Endothelial cell of umbilical vein (primary cell): ENCODE data around the gene DAAM1.

Experiments
- CTCF ChIP-seq, 2 donors: IDR thresholded peaks; 1 replicate in 1 of 2; 2 replicates in 1 of 2; pipeline ENCODE4 v1.5.1; 2011; ENCODE audit warnings: low read length in 2 of 2, mild to moderate bottlenecking in 2 of 2, moderate library complexity in 2 of 2, control low read depth in 1 of 2, inconsistent platforms in 1 of 2, low read depth in 1 of 2; ENCODE audit not compliant: insufficient read depth in 1 of 2; ENCODE audit errors: extremely low read depth in 1 of 2
- EZH2 ChIP-seq: IDR thresholded peaks from 2 replicates; pipeline ENCODE4 v1.6.1; 2012; ENCODE audit warnings: borderline replicate concordance, low read depth, mild to moderate bottlenecking, moderate library complexity, low read length, inconsistent platforms; ENCODE audit not compliant: severe bottlenecking
- FOS ChIP-seq: IDR thresholded peaks from 2 replicates; pipeline ENCODE4 v1.6.1; 2011; ENCODE audit warnings: mild to moderate bottlenecking, low read length, moderate library complexity, borderline replicate concordance; ENCODE audit not compliant: insufficient read depth
- GATA2 ChIP-seq: IDR thresholded peaks from 2 replicates; pipeline ENCODE4 v1.7.0; 2011; ENCODE audit warnings: low read depth, mild to moderate bottlenecking, moderate library complexity, mixed read lengths, low read length; ENCODE audit not compliant: insufficient read length, insufficient read depth
- JUN ChIP-seq: IDR thresholded peaks from 2 replicates; pipeline ENCODE4 v1.6.1; 2011; ENCODE audit warnings: borderline replicate concordance, low read depth; ENCODE audit not compliant: insufficient read length, insufficient read depth
- MAX ChIP-seq: IDR thresholded peaks from 2 replicates; pipeline ENCODE4 v1.6.1; 2011; ENCODE audit not compliant: insufficient read depth, insufficient read length
- POLR2A ChIP-seq: IDR thresholded peaks from 2 replicates; pipeline ENCODE4 v1.6.1; 2012; ENCODE audit warnings: low read depth, mild to moderate bottlenecking, control low read depth, low read length
- POLR2AphosphoS5 ChIP-seq: IDR thresholded peaks from 2 replicates; pipeline ENCODE4 v1.6.1; 2012; ENCODE audit warnings: low read depth, mild to moderate bottlenecking, control low read depth, low read length, moderate library complexity; ENCODE audit not compliant: insufficient read depth

GRCh38 chr14:59282378-59282765 is 93.9 kb downstream of the DAAM1 start:
- TF ChIP-seq CTCF (IDR thresholded peaks at IDR 0.05; ENCODE audit: extremely low read depth in 1 of 2, insufficient read depth in 1 of 2, low read depth in 1 of 2, low read length in 2 of 2) (no peak), EZH2 (no peak), POLR2AphosphoS5 (no peak), JUN (no peak), POLR2A (no peak), MAX (no peak), GATA2 (no peak), FOS (no peak)
